Tibial artery (tissue), 4 donors: ENCODE results near the gene MTCL1.

Experiments used
- DNase-seq, 2 donors: peaks; one replicate each; pipeline ENCODE4 v3.0.0-alpha.2; 2019
- H3K27ac ChIP-seq, 2 donors: fragments of 200-600 bp; sonication (generic) in 1 of 2; 1 replicate in 1 of 2; 2 replicates in 1 of 2; pipeline ENCODE4 v1.5.1; 2018 to 2019; ENCODE audit warnings: mild to moderate bottlenecking in 1 of 2
- H3K27me3 ChIP-seq, 2 donors: fragments of 200-600 bp; sonication (generic) in 1 of 2; one replicate each; pipeline versions ENCODE4 v1.5.1 to v1.6.0; 2016 to 2019
- H3K36me3 ChIP-seq, 3 donors: fragments of 200-600 bp; sonication (generic) in 2 of 3; one replicate each; pipeline ENCODE4 v1.5.1; 2016 to 2019; ENCODE audit warnings: mild to moderate bottlenecking in 2 of 3
- H3K4me1 ChIP-seq, 4 donors: fragments of 200-600 bp; sonication (generic) in 2 of 4; 1 replicate in 3 of 4; 2 replicates in 1 of 4; pipeline ENCODE4 v1.5.1; 2016 to 2019
- H3K4me3 ChIP-seq, 2 donors: fragments of 200-600 bp; sonication (generic) in 1 of 2; 1 replicate in 1 of 2; 2 replicates in 1 of 2; pipeline ENCODE4 v1.5.1; 2018 to 2019; ENCODE audit warnings: mild to moderate bottlenecking in 2 of 2
- H3K9me3 ChIP-seq, 3 donors: fragments of 200-600 bp; sonication (generic) in 1 of 3; one replicate each; pipeline ENCODE4 v1.5.1; 2016 to 2019
- intact Hi-C: fragments of 100-400 bp; cut with DNase I; formaldehyde crosslinking; loops from one replicate; pipeline ENCODE4 v1.15.0; 2023; ENCODE audit warnings: low total_unique reads
- TF ChIP-seq, protein P1 (sequence below), 2 experiments: fragments of 200-600 bp in 1 of 2; fragments of 450-650 bp in 1 of 2; IDR thresholded peaks; one replicate each; pipeline ENCODE4 v1.5.1; 2017 to 2019; ENCODE audit warnings: antibody characterized with exemption in 2 of 2, mild to moderate bottlenecking in 1 of 2, moderate library complexity in 1 of 2

Gene MTCL1

DNA sequence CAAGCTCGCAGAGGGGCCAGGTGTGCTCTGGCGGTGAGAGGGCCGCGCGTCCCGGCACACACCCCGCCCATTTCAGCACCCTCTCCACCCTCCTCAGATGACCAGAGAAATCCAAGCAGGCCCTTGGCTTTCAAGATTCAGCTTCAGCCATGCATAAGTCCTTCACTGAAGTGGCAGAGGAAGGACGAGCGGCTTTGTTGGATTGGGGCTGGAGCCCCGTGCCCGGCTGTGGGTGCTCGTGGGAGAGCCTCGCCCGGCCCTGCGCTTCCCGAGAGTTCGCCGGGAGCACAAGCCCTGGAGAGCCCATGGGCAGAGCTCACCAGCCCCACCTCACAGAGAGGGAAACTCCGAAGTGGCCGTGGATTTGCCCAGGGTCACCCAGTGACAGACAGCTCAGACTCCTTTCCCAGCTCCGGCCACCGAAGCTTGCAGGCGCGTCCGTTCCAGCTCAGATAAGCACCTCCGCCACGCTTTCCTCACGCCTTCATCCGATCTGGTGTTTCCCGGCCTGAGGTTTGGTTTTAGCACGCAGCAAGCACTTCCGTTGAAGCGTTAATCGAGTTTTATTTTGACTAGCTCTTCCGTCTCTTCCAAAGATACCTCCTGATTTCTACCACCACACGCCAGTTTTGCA is 45.6 kb upstream of the MTCL1 start:
- Histone ChIP-seq H3K36me3 (no peaks in the 10 kb centered on the region), H3K9me3 (no peaks in the 10 kb centered on the region), H3K4me3 (no peak overlapping the region), H3K27me3 (peaks cover 0 to 4% of the 10 kb centered on the region in 2 donors), H3K27ac (no peak overlapping the region), H3K4me1 (no peaks in the 10 kb centered on the region)
- TF ChIP-seq, protein P1, sequence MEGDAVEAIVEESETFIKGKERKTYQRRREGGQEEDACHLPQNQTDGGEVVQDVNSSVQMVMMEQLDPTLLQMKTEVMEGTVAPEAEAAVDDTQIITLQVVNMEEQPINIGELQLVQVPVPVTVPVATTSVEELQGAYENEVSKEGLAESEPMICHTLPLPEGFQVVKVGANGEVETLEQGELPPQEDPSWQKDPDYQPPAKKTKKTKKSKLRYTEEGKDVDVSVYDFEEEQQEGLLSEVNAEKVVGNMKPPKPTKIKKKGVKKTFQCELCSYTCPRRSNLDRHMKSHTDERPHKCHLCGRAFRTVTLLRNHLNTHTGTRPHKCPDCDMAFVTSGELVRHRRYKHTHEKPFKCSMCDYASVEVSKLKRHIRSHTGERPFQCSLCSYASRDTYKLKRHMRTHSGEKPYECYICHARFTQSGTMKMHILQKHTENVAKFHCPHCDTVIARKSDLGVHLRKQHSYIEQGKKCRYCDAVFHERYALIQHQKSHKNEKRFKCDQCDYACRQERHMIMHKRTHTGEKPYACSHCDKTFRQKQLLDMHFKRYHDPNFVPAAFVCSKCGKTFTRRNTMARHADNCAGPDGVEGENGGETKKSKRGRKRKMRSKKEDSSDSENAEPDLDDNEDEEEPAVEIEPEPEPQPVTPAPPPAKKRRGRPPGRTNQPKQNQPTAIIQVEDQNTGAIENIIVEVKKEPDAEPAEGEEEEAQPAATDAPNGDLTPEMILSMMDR (IDR thresholded peaks at IDR 0.05): no peak
- DNase-seq: no peak
- intact Hi-C loops: loop anchor here (5.0 kb wide), 1 partner anchor 323 kb away; no protein-coding TSS in a partner anchor

DNA sequence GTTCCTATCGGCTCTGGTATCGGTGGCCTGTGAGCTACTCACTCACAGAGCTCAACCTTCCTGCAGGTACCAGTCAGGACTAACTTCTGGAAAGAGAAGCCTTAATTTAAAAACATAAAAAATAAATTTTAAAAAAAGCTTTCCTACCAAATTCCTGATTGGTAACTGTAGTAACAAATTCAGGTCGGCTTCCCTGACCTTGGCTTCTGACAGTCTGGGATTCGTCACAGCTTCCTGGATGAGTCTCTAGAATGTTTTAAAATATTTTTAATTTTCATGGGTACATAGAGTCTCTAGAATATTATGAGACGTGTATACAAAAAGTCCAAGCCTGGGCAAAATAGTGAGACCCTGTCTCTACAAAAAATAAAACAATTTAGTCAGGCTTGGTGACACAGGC is 45.0 kb upstream of the MTCL1 start:
- Histone ChIP-seq H3K36me3 (no peaks in the 10 kb centered on the region), H3K4me1 (no peaks in the 10 kb centered on the region), H3K9me3 (no peaks in the 10 kb centered on the region), H3K27me3 (no peaks in the 10 kb centered on the region), H3K27ac (no peak overlapping the region), H3K4me3 (no peak overlapping the region)
- no peak for DNase-seq
- intact Hi-C loops: no loop called here
- TF ChIP-seq, protein P1 (IDR thresholded peaks at IDR 0.05): no peak

DNA sequence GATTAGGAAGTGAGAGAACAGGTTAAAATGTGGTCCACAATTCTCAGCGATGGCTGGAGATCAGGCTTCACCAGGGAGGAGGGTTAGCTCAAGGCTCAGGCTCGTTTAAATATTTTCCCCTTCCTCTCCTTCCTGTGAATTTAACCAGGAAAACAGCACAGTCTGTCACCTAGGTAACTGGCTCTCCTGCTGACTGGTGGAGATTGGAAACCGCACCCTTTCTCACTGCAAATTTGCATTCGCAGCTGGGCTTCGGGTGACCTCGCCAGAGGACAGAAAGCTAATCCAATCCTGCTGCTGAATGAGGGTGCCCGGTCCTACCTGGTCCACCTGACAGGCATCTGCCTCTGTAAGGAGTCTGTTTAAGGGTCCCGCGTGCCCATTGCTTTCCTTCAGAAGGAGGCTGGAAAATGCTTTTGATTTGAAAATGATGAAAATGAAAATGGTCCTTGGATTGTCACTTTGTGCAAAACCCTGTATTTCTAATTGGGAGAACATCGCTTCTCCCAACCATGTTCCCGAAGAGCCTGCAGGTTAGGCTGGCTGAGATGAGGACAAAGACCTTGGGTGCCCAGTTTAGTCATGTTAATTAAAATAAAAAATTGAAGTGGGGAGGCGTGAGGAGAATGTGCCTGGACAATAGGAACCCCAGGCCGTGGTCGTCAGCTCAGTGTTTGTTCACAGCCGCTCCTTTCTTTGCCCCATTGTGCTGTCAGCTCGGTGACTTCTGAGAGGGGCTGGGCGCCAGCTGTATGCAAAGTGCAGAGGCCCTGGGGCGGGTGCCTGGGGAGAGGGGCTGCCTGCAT is 43.4 kb upstream of the MTCL1 start:
- DNase-seq: no peak
- Histone ChIP-seq H3K9me3 (no peaks in the 10 kb centered on the region), H3K36me3 (no peaks in the 10 kb centered on the region), H3K27me3 (no peaks in the 10 kb centered on the region), H3K27ac (no peak overlapping the region), H3K4me3 (no peak overlapping the region), H3K4me1 (no peaks in the 10 kb centered on the region)
- intact Hi-C loops: no loop called here
- TF ChIP-seq, protein P1 (IDR thresholded peaks at IDR 0.05): no peak

DNA sequence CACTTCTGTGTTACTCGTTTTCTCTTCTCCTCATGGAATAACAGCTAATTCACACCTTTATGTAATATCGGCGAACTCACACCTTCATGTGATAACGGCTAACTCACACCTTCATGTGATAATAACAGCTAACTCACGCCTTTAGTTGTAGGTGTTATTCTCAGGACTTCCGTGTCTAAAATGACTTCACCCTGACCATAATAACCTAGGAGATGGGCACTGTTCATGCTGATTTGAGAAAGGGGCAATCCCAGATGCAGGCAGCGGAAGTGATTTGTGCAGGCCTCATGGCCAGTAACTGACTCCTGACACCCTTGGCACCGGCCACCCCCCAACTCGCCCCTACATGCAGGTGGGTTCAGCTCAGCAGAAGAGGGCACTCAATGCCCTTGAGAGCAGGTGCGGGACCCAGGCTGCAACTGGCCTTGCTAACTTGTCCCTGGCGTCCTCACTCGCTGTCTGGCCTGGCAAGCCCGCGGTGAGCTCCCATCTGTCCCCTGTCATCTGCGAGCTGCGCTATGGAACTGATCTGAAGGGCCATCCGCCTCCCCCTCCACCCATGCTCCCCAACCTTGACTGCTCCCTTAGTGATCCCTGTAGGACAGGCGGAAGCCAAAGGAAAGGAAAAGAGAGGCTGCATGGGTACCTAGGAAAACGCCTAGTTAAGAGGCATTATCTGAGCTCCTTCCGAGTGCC is 42.6 kb upstream of the MTCL1 start:
- no peaks in the 10 kb centered on the region for H3K27me3 ChIP-seq
- H3K4me3 ChIP-seq: no peak overlapping the region
- no peaks in the 10 kb centered on the region for H3K9me3 ChIP-seq
- no peaks in the 10 kb centered on the region for H3K36me3 ChIP-seq
- no peak overlapping the region for H3K27ac ChIP-seq
- TF ChIP-seq, protein P1 (IDR thresholded peaks at IDR 0.05): no peak
- DNase-seq: no peak
- intact Hi-C loops: no loop called here
- H3K4me1 ChIP-seq: no peaks in the 10 kb centered on the region

DNA sequence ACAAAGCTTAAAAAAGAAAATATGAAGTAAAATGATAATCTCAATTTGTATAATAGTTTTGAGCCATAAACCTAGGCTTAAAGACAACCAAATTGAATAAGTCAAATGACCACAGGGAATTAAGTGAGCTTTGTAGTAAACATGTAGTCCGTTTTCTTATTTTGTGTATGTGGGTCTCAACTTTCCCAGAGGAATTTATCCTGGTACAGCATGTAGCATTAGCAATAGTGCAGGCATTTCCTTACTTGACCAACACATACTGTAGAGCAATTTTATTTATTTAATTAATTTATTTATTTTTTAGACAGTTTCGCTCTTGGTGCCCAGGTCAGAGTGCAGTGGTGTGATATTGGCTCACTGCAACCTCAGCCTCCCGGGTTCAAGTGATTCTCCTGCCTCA is 37.5 kb upstream of the MTCL1 start:
- H3K4me1 ChIP-seq: no peaks in the 10 kb centered on the region
- H3K4me3 ChIP-seq: no peak overlapping the region
- intact Hi-C loops: no loop called here
- H3K27ac ChIP-seq: no peak overlapping the region
- DNase-seq: no peak
- no peaks in the 10 kb centered on the region for H3K9me3 ChIP-seq
- TF ChIP-seq, protein P1 (IDR thresholded peaks at IDR 0.05): no peak
- H3K36me3 ChIP-seq: no peaks in the 10 kb centered on the region
- H3K27me3 ChIP-seq: no peaks in the 10 kb centered on the region
